Tibial nerve (tissue), 4 donors: Measurements from ENCODE around the gene CMKLR1. TPM values are rescaled to one million over a fixed set of nuclear protein-coding genes. Genes with fewer than 3 reads are reported as not detected.

Experiments
- DNase-seq, 2 donors: peaks; one replicate each; pipeline ENCODE4 v3.0.0-alpha.2; 2019; ENCODE audit warnings: low spot score in 2 of 2
- H3K27ac ChIP-seq, 4 donors: fragments of 200-600 bp; sonication (generic) in 3 of 4; one replicate each; pipeline ENCODE4 v1.5.1; 2017 to 2019; ENCODE audit warnings: mild to moderate bottlenecking in 1 of 4
- H3K27me3 ChIP-seq, 2 donors: fragments of 200-600 bp; sonication (generic) in 1 of 2; one replicate each; pipeline versions ENCODE4 v1.5.1 to v1.6.0; 2017 to 2019
- H3K36me3 ChIP-seq, 3 donors: fragments of 200-600 bp; sonication (generic); one replicate each; pipeline ENCODE4 v1.5.1; 2018 to 2019
- H3K4me1 ChIP-seq, 4 donors: fragments of 200-600 bp; sonication (generic) in 3 of 4; one replicate each; pipeline ENCODE4 v1.5.1; 2017 to 2019
- H3K4me3 ChIP-seq, 4 donors: fragments of 200-600 bp; sonication (generic) in 3 of 4; one replicate each; pipeline ENCODE4 v1.5.1; 2017 to 2019; ENCODE audit warnings: mild to moderate bottlenecking in 1 of 4, moderate library complexity in 1 of 4
- H3K9me3 ChIP-seq, 4 donors: fragments of 200-600 bp; sonication (generic) in 3 of 4; one replicate each; pipeline ENCODE4 v1.5.1; 2017 to 2019
- EP300 ChIP-seq, 2 donors: sonication (generic); formaldehyde crosslinking; IDR thresholded peaks; one replicate each; pipeline ENCODE4 v1.6.1; 2017; ENCODE audit warnings: antibody characterized with exemption in 2 of 2, mild to moderate bottlenecking in 1 of 2
- POLR2A ChIP-seq, 2 donors: fragments of 450-650 bp; IDR thresholded peaks; one replicate each; pipeline ENCODE4 v1.6.1; 2017; ENCODE audit warnings: antibody characterized with exemption in 2 of 2, mild to moderate bottlenecking in 2 of 2, moderate library complexity in 2 of 2
- WGBS, 2 donors: methylation state at CpG; one replicate each; pipeline ENCODE4 v1.1.5; 2018; 5-methylcytosine and 5-hydroxymethylcytosine counted together
- total RNA-seq, 4 donors: library from RNA; depleted of rRNA; stranded (reverse); fragments of >200 nt; gene quantifications; one replicate each; pipeline ENCODE4 v1.1.0, GENCODE V29; 2016
- TF ChIP-seq, protein P1 (sequence below), 5 experiments: fragments of 200-600 bp in 3 of 5; fragments of 450-650 bp in 2 of 5; sonication (generic) in 3 of 5; IDR thresholded peaks; one replicate each; pipeline ENCODE4 v1.5.1; 2016 to 2019; ENCODE audit warnings: antibody characterized with exemption in 5 of 5, mild to moderate bottlenecking in 3 of 5, moderate library complexity in 2 of 5

The CMKLR1 gene
- total RNA-seq, 4 donors from 2014 or later, result 7.1 to 23.2 (median 18.8) TPM

DNA sequence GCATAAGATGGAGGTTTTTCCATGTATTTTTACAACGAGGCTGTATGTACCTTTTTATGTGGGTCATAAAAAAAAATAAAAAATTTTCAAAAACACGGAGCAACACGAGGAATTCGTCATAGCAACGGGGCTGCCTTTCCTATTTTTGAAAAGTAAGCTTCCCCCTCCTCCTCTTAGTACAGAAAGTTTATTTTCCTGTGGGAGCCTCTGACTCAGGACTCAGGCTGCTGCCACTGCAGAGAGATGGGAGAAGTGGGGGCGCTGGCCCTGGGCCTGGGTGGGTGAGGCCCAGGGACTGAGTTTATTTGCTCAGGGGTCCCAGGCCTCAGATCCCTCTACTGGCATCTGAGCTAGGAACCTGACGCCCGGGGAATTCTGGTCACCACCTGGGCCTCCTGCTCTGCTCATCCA is 10.2 kb upstream of the CMKLR1 start:
- no peaks in the 10 kb centered on the region for H3K4me1 ChIP-seq
- H3K27me3 ChIP-seq, result no peaks in the 10 kb centered on the region
- no peak overlapping the region for H3K27ac ChIP-seq
- no peaks in the 10 kb centered on the region for H3K36me3 ChIP-seq
- H3K9me3 ChIP-seq, result peaks cover 0 to 6% (median 0%) of the 10 kb centered on the region in 4 donors
- 34 to 46% methylated on average over 8 of the region's 8 CpGs for WGBS, 2 donors
- TF ChIP-seq EP300 (IDR thresholded peaks at IDR 0.05), result no peak
- TF ChIP-seq, protein P1, sequence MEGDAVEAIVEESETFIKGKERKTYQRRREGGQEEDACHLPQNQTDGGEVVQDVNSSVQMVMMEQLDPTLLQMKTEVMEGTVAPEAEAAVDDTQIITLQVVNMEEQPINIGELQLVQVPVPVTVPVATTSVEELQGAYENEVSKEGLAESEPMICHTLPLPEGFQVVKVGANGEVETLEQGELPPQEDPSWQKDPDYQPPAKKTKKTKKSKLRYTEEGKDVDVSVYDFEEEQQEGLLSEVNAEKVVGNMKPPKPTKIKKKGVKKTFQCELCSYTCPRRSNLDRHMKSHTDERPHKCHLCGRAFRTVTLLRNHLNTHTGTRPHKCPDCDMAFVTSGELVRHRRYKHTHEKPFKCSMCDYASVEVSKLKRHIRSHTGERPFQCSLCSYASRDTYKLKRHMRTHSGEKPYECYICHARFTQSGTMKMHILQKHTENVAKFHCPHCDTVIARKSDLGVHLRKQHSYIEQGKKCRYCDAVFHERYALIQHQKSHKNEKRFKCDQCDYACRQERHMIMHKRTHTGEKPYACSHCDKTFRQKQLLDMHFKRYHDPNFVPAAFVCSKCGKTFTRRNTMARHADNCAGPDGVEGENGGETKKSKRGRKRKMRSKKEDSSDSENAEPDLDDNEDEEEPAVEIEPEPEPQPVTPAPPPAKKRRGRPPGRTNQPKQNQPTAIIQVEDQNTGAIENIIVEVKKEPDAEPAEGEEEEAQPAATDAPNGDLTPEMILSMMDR (IDR thresholded peaks at IDR 0.05), result no peak
- no peak for TF ChIP-seq POLR2A (IDR thresholded peaks at IDR 0.05)
- H3K4me3 ChIP-seq, result no peak overlapping the region
- no peak for DNase-seq

GRCh38 chr12:108348842-108349241 is 9.7 kb upstream of the CMKLR1 start:
- no peaks in the 10 kb centered on the region for H3K4me1 ChIP-seq
- no peak overlapping the region for H3K27ac ChIP-seq
- H3K9me3 ChIP-seq, result peaks cover 0 to 6% (median 0%) of the 10 kb centered on the region in 4 donors
- H3K27me3 ChIP-seq, result no peaks in the 10 kb centered on the region
- no peak overlapping the region for H3K4me3 ChIP-seq
- 74 to 75% methylated on average over 9 of the region's 9 CpGs for WGBS, 2 donors
- TF ChIP-seq, protein P1 (IDR thresholded peaks at IDR 0.05), result no peak
- no peak for TF ChIP-seq POLR2A (IDR thresholded peaks at IDR 0.05)
- TF ChIP-seq EP300 (IDR thresholded peaks at IDR 0.05), result no peak
- DNase-seq, result no peak
- no peaks in the 10 kb centered on the region for H3K36me3 ChIP-seq

- H3K27me3 ChIP-seq, result no peaks in the 10 kb centered on the region
- 87 to 92% methylated on average over 6 of the region's 6 CpGs for WGBS, 2 donors
- no peak overlapping the region for H3K27ac ChIP-seq
- no peaks in the 10 kb centered on the region for H3K36me3 ChIP-seq
- H3K9me3 ChIP-seq, result peaks cover 0 to 6% (median 0%) of the 10 kb centered on the region in 4 donors
- no peak for DNase-seq
- peaks cover 0 to 10% (median 0%) of the 10 kb centered on the region in 4 donors for H3K4me1 ChIP-seq
- TF ChIP-seq, protein P1 (IDR thresholded peaks at IDR 0.05), result no peak
- TF ChIP-seq EP300 (IDR thresholded peaks at IDR 0.05), result no peak
- H3K4me3 ChIP-seq, result no peak overlapping the region
Observed at GRCh38 chr12:108346727-108347710, 7.9 kb upstream of the CMKLR1 start.

DNA sequence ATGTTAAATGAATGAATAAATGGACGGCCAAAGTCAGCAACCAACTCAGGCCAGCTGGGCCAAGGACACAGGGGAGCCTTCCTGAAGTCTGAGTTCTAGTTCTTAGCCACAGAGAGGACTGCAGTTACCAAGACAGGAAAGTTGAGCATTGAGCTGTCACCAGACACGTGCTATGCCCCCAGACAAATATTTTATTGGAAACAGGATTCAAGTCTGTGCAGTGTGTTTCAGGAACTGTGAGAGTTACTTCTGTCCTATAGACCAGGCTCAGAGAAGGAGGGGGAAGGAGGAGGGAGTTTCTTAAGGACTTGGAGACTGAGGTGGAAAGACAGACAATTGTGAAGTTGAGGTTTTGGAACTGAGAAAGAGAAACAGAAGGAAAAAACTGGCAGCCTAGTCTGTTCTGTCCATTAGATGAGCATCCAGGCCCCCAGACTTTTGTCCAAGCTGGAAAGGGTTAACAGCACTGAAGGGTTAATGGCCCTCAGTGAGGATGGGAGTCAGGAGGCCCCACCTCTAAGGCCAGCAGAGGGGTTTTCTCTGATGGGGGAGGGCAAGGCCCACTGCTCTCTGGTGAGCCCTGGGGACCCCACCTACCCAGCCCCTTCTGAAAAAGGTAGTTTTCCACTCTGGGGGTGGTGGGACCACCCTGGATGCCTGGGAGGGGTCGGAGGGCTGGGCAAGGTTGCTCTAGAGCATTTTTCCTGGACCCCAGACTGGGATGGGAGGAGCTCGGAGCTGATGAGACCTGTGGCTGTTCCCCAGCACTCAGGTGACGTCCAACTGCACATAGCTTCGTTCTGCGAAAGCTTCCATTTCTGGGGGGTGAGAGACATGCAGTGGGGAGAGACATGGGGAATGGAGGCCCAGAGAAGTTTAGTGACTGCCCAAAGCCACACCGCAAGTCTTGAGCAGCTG is 6.9 kb upstream of the CMKLR1 start:
- 48 to 52% methylated on average over 6 to 8 of the region's 8 CpGs for WGBS, 2 donors

More for the DNA sequence above, 6.9 kb upstream of the CMKLR1 start:
- no peak overlapping the region for H3K27ac ChIP-seq
- peaks cover 0 to 10% (median 0%) of the 10 kb centered on the region in 4 donors for H3K4me1 ChIP-seq
- no peak for DNase-seq
- TF ChIP-seq POLR2A (IDR thresholded peaks at IDR 0.05) (no peak), EP300 (IDR thresholded peaks at IDR 0.05) (no peak)
- TF ChIP-seq, protein P1 (IDR thresholded peaks at IDR 0.05), result no peak
- H3K9me3 ChIP-seq, result peaks cover 0 to 6% (median 0%) of the 10 kb centered on the region in 4 donors
- no peak overlapping the region for H3K4me3 ChIP-seq
- no peaks in the 10 kb centered on the region for H3K36me3 ChIP-seq
- no peaks in the 10 kb centered on the region for H3K27me3 ChIP-seq
